Measurements from ENCODE around the gene OXCT1.
"Not testable (repeated sequence)": the region's sequence is repeated elsewhere in the genome, so short reads cannot be mapped to it uniquely, and the experiment has no call there.

The OXCT1 gene

GRCh38 chr5:41817625-41818301, 52.5 kb downstream of the OXCT1 start:
- no peak overlapping the region for H3K4me3 Mint-ChIP-seq
- H3K27me3 Mint-ChIP-seq, result no peaks in the 10 kb centered on the region
- H3K36me3 Mint-ChIP-seq, result peaks cover 22% of the 10 kb centered on the region
- no peaks in the 10 kb centered on the region for H3K9me3 Mint-ChIP-seq
- peaks cover 25% of the 10 kb centered on the region for H3K4me1 Mint-ChIP-seq
- H3K27ac Mint-ChIP-seq, result no peak overlapping the region

GRCh38 chr5:41815663-41816229, 54.5 kb downstream of the OXCT1 start:
- Mint-ChIP-seq H3K9me3 (no peaks in the 10 kb centered on the region), H3K27ac (no peak overlapping the region), H3K27me3 (no peaks in the 10 kb centered on the region), H3K4me3 (no peak overlapping the region), H3K36me3 (peaks cover 24% of the 10 kb centered on the region), H3K4me1 (peaks cover 44% of the 10 kb centered on the region)

- H3K9me3 Mint-ChIP-seq, result no peaks in the 10 kb centered on the region
- H3K4me1 Mint-ChIP-seq, result peaks cover 48% of the 10 kb centered on the region
- H3K27ac Mint-ChIP-seq, result no peak overlapping the region
- H3K4me3 Mint-ChIP-seq, result no peak overlapping the region
- H3K27me3 Mint-ChIP-seq, result no peaks in the 10 kb centered on the region
- peaks cover 24% of the 10 kb centered on the region for H3K36me3 Mint-ChIP-seq
Observed at GRCh38 chr5:41815261-41815660, 55.0 kb downstream of the OXCT1 start.

GRCh38 chr5:41814306-41814705, 55.9 kb downstream of the OXCT1 start:
- not testable (repeated sequence) for H3K4me3 Mint-ChIP-seq, H3K27ac Mint-ChIP-seq, H3K9me3 Mint-ChIP-seq, H3K27me3 Mint-ChIP-seq
- H3K36me3 Mint-ChIP-seq, result peaks cover 24% of the 10 kb centered on the region
- H3K4me1 Mint-ChIP-seq, result peaks cover 53% of the 10 kb centered on the region

GRCh38 chr5:41812156-41812555, 58.1 kb downstream of the OXCT1 start:
- Mint-ChIP-seq H3K4me1 (peaks cover 45% of the 10 kb centered on the region), H3K27ac (peak overlapping the region; percentile 37), H3K9me3 (no peaks in the 10 kb centered on the region), H3K4me3 (no peak overlapping the region), H3K27me3 (no peaks in the 10 kb centered on the region), H3K36me3 (peaks cover 21% of the 10 kb centered on the region)

GRCh38 chr5:41809128-41809527, 61.1 kb downstream of the OXCT1 start:
- no peaks in the 10 kb centered on the region for H3K27me3 Mint-ChIP-seq
- no peak overlapping the region for H3K27ac Mint-ChIP-seq
- H3K9me3 Mint-ChIP-seq, result no peaks in the 10 kb centered on the region
- peaks cover 25% of the 10 kb centered on the region for H3K36me3 Mint-ChIP-seq
- H3K4me1 Mint-ChIP-seq, result peaks cover 37% of the 10 kb centered on the region
- H3K4me3 Mint-ChIP-seq, result no peak overlapping the region

GRCh38 chr5:41808294-41808693, 61.9 kb downstream of the OXCT1 start:
- H3K36me3 Mint-ChIP-seq, result peaks cover 26% of the 10 kb centered on the region
- no peak overlapping the region for H3K27ac Mint-ChIP-seq
- no peaks in the 10 kb centered on the region for H3K27me3 Mint-ChIP-seq
- no peak overlapping the region for H3K4me3 Mint-ChIP-seq
- H3K4me1 Mint-ChIP-seq, result peaks cover 37% of the 10 kb centered on the region
- H3K9me3 Mint-ChIP-seq, result no peaks in the 10 kb centered on the region

GRCh38 chr5:41797662-41798061, 72.6 kb downstream of the OXCT1 start:
- peaks cover 29% of the 10 kb centered on the region for H3K36me3 Mint-ChIP-seq
- H3K9me3 Mint-ChIP-seq, result no peaks in the 10 kb centered on the region
- no peak overlapping the region for H3K27ac Mint-ChIP-seq
- H3K27me3 Mint-ChIP-seq, result no peaks in the 10 kb centered on the region
- no peak overlapping the region for H3K4me3 Mint-ChIP-seq
- H3K4me1 Mint-ChIP-seq, result no peaks in the 10 kb centered on the region

GRCh38 chr5:41796061-41796460, 74.2 kb downstream of the OXCT1 start:
- Mint-ChIP-seq H3K4me3 (no peak overlapping the region), H3K4me1 (no peaks in the 10 kb centered on the region), H3K27ac (peak overlapping the region; percentile 71), H3K36me3 (peaks cover 36% of the 10 kb centered on the region), H3K27me3 (no peaks in the 10 kb centered on the region), H3K9me3 (no peaks in the 10 kb centered on the region)

- H3K4me3 Mint-ChIP-seq, result no peak overlapping the region
- no peaks in the 10 kb centered on the region for H3K9me3 Mint-ChIP-seq
- no peaks in the 10 kb centered on the region for H3K27me3 Mint-ChIP-seq
- peaks cover 3% of the 10 kb centered on the region for H3K4me1 Mint-ChIP-seq
- H3K36me3 Mint-ChIP-seq, result peaks cover 34% of the 10 kb centered on the region
- no peak overlapping the region for H3K27ac Mint-ChIP-seq
Observed at GRCh38 chr5:41795125-41795524, 75.1 kb downstream of the OXCT1 start.

- peaks cover 31% of the 10 kb centered on the region for H3K36me3 Mint-ChIP-seq
- no peaks in the 10 kb centered on the region for H3K9me3 Mint-ChIP-seq
- H3K4me1 Mint-ChIP-seq, result peaks cover 4% of the 10 kb centered on the region
- no peaks in the 10 kb centered on the region for H3K27me3 Mint-ChIP-seq
- no peak overlapping the region for H3K4me3 Mint-ChIP-seq
- no peak overlapping the region for H3K27ac Mint-ChIP-seq
Observed at GRCh38 chr5:41794471-41794870, 75.8 kb downstream of the OXCT1 start.

- Mint-ChIP-seq H3K9me3 (no peaks in the 10 kb centered on the region), H3K27ac (no peak overlapping the region), H3K27me3 (no peaks in the 10 kb centered on the region), H3K4me1 (peaks cover 4% of the 10 kb centered on the region), H3K36me3 (peaks cover 35% of the 10 kb centered on the region), H3K4me3 (no peak overlapping the region)
Observed at GRCh38 chr5:41793141-41793770, 77.0 kb downstream of the OXCT1 start.

GRCh38 chr5:41790038-41790776, 80.0 kb downstream of the OXCT1 start:
- Mint-ChIP-seq H3K36me3 (peaks cover 41% of the 10 kb centered on the region), H3K4me3 (no peak overlapping the region), H3K27me3 (no peaks in the 10 kb centered on the region), H3K9me3 (no peaks in the 10 kb centered on the region), H3K27ac (no peak overlapping the region), H3K4me1 (peaks cover 4% of the 10 kb centered on the region)

GRCh38 chr5:41789434-41789833, 80.8 kb downstream of the OXCT1 start:
- no peaks in the 10 kb centered on the region for H3K27me3 Mint-ChIP-seq
- H3K4me3 Mint-ChIP-seq, result no peak overlapping the region
- peaks cover 39% of the 10 kb centered on the region for H3K36me3 Mint-ChIP-seq
- H3K27ac Mint-ChIP-seq, result no peak overlapping the region
- peaks cover 4% of the 10 kb centered on the region for H3K4me1 Mint-ChIP-seq
- H3K9me3 Mint-ChIP-seq, result no peaks in the 10 kb centered on the region

- no peak overlapping the region for H3K27ac Mint-ChIP-seq
- H3K36me3 Mint-ChIP-seq, result peaks cover 41% of the 10 kb centered on the region
- no peaks in the 10 kb centered on the region for H3K27me3 Mint-ChIP-seq
- H3K9me3 Mint-ChIP-seq, result no peaks in the 10 kb centered on the region
- peaks cover 4% of the 10 kb centered on the region for H3K4me1 Mint-ChIP-seq
- no peak overlapping the region for H3K4me3 Mint-ChIP-seq
Observed at GRCh38 chr5:41788941-41789368, 81.3 kb downstream of the OXCT1 start.

- Mint-ChIP-seq H3K36me3 (peaks cover 43% of the 10 kb centered on the region), H3K4me3 (no peak overlapping the region), H3K27ac (no peak overlapping the region)
Observed at GRCh38 chr5:41787265-41787664, 83.0 kb downstream of the OXCT1 start.

More at GRCh38 chr5:41787265-41787664, 83.0 kb downstream of the OXCT1 start:
- Mint-ChIP-seq H3K4me1 (peaks cover 4% of the 10 kb centered on the region), H3K27me3 (no peaks in the 10 kb centered on the region), H3K9me3 (no peaks in the 10 kb centered on the region)
